RWPE2 (cell line): ENCODE data around the gene ARAP1.

Source experiments
- ATAC-seq: fragments of 200-7000 bp; cut with Tn5 transposase; 3 replicates; pipeline ENCODE4 v1.9.1; 2021; ENCODE audit warnings: low read depth
- DNase-seq: peaks from one replicate; pipeline ENCODE4 v3.0.0-alpha.2; 2020; ENCODE audit warnings: low spot score
- H3K27ac ChIP-seq: fragments of 450-650 bp; 2 replicates; pipeline ENCODE4 v1.5.1; 2017; ENCODE audit warnings: mild to moderate bottlenecking; ENCODE audit not compliant: poor library complexity, severe bottlenecking
- H3K27me3 ChIP-seq: fragments of 250-450 bp; sonication (Bioruptor Pico); 2 replicates; pipeline ENCODE4 v1.5.1; 2021; ENCODE audit warnings: mild to moderate bottlenecking, moderate library complexity; ENCODE audit not compliant: insufficient read depth, poor library complexity, severe bottlenecking
- H3K36me3 ChIP-seq: fragments of 250-450 bp; sonication (Bioruptor Pico); 2 replicates; pipeline ENCODE4 v1.5.1; 2020; ENCODE audit warnings: low read depth, mild to moderate bottlenecking, moderate library complexity
- H3K4me1 ChIP-seq: fragments of 250-450 bp; sonication (Bioruptor Pico); 2 replicates; pipeline ENCODE4 v1.5.1; 2021; ENCODE audit warnings: mild to moderate bottlenecking, moderate library complexity; ENCODE audit not compliant: insufficient read depth, poor library complexity, severe bottlenecking
- H3K4me3 ChIP-seq: fragments of 250-450 bp; sonication (Bioruptor Pico); 2 replicates; pipeline ENCODE4 v1.5.1; 2021; ENCODE audit warnings: mild to moderate bottlenecking, moderate library complexity; ENCODE audit not compliant: severe bottlenecking
- H3K9me3 ChIP-seq: fragments of 250-450 bp; sonication (Bioruptor Pico); 2 replicates; pipeline ENCODE4 v1.5.1; 2021; ENCODE audit warnings: mild to moderate bottlenecking, moderate library complexity; ENCODE audit not compliant: severe bottlenecking
- TF ChIP-seq, protein P1 (sequence below): fragments of 450-650 bp; IDR thresholded peaks from one replicate; pipeline ENCODE4 v1.5.1; 2017; ENCODE audit warnings: mild to moderate bottlenecking, moderate library complexity; ENCODE audit not compliant: poor library complexity, severe bottlenecking

ARAP1 gene

DNA sequence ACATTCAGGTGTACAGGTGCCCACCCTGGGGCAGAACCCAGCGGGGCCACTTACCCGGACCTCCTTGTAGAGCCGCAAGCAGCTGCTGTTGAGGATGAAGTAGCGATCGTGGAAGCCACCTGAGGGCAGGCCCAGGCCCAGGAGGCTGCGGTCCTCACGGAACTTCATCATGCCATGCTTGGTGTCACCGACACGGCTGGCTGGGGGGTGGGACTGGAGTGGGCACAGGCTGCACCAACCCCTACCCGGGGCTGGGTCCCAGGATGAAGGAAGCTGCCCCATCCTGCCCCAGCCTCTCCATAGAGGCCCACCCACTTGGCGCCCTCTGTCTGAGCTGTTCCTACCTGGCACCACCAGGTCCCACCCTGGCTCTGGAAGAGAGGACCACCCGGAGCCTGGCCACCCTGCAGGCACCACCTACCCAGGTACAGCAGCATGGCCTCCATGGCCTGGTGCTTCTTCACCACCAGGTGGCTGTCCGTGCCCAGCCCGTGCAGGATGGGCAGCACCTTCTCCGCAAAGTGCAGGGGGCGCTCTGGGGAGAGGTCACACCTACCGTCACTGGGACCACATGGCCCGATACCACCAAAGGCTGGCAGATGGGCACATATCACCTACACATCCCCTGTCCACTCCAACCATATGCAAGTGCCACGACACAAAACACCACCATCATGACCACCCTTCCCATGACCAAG lies 58.8 kb downstream of the ARAP1 start:
- H3K4me1 ChIP-seq = no peaks in the 10 kb centered on the region
- no peak overlapping the region for H3K4me3 ChIP-seq
- H3K36me3 ChIP-seq = peaks cover 63% of the 10 kb centered on the region
- H3K9me3 ChIP-seq = no peaks in the 10 kb centered on the region
- H3K27me3 ChIP-seq = no peaks in the 10 kb centered on the region
- H3K27ac ChIP-seq = no peak overlapping the region
- TF ChIP-seq, protein P1, sequence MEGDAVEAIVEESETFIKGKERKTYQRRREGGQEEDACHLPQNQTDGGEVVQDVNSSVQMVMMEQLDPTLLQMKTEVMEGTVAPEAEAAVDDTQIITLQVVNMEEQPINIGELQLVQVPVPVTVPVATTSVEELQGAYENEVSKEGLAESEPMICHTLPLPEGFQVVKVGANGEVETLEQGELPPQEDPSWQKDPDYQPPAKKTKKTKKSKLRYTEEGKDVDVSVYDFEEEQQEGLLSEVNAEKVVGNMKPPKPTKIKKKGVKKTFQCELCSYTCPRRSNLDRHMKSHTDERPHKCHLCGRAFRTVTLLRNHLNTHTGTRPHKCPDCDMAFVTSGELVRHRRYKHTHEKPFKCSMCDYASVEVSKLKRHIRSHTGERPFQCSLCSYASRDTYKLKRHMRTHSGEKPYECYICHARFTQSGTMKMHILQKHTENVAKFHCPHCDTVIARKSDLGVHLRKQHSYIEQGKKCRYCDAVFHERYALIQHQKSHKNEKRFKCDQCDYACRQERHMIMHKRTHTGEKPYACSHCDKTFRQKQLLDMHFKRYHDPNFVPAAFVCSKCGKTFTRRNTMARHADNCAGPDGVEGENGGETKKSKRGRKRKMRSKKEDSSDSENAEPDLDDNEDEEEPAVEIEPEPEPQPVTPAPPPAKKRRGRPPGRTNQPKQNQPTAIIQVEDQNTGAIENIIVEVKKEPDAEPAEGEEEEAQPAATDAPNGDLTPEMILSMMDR = no peak
- DNase-seq (no peak), ATAC-seq (no peak)

DNA sequence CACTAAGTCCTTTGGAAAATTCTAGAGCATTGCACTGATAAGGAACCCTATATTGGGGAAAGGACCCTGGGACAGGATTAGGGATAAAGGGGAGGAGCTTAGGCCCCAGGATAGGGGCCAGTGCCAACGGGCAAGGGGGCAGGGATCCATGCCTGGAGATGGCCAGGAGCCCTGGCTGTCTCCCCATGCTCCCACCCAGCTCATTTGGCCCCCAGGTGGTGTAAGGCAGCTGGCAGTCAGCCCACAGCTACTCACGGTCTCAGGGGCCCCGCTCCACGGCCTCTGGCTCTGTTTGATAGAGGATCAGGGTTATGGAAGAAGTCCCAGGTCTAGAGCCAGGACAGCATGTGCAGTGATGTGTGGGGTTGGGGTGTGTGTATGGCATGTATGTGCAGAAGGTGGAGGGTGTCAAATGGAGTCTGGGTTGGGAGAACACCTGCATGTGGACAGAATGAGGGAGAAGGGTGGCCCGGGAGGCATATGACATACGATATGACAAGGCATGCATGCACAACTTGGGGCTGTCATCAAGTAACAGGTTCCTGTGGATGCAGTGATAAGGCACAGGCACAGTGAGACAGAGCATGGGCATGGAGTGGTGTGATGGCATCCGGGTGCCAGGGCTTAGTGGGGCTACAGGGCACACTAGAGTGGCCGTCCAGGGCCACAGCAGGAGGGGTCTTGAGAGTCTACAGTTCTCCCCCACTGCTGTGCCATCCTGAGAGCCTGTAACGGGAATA lies 59.5 kb downstream of the ARAP1 start:
- H3K4me3 ChIP-seq = no peak overlapping the region
- H3K27me3 ChIP-seq = no peaks in the 10 kb centered on the region
- ATAC-seq (no peak), DNase-seq (no peak)
- H3K4me1 ChIP-seq = no peaks in the 10 kb centered on the region
- no peaks in the 10 kb centered on the region for H3K9me3 ChIP-seq
- H3K27ac ChIP-seq = no peak overlapping the region
- TF ChIP-seq, protein P1 = no peak
- peaks cover 63% of the 10 kb centered on the region for H3K36me3 ChIP-seq

DNA sequence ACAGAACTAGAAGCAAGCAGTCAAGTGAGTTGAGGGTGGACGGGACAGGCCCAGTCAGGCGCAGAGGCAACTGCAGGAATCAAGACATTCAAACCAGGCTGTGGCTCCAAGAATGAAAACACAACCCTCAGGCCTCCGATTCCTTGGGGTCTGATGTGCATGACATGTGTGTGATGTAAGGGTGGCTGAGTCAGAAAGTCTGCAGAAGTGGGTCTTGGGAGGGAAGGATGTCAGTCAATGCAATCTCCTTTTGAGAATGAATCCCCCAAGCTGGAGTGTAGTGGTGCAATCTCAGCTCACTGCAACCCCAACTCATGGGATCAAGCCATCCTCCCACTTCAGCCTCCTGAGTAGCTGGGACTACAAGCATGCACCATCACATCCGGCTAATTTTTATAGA lies 62.0 kb downstream of the ARAP1 start:
- Histone ChIP-seq H3K4me1 (no peaks in the 10 kb centered on the region), H3K4me3 (no peak overlapping the region), H3K36me3 (peaks cover 44% of the 10 kb centered on the region), H3K9me3 (no peaks in the 10 kb centered on the region), H3K27me3 (no peaks in the 10 kb centered on the region), H3K27ac (no peak overlapping the region)
- TF ChIP-seq, protein P1 = no peak
- ATAC-seq = no peak
- DNase-seq = no peak

DNA sequence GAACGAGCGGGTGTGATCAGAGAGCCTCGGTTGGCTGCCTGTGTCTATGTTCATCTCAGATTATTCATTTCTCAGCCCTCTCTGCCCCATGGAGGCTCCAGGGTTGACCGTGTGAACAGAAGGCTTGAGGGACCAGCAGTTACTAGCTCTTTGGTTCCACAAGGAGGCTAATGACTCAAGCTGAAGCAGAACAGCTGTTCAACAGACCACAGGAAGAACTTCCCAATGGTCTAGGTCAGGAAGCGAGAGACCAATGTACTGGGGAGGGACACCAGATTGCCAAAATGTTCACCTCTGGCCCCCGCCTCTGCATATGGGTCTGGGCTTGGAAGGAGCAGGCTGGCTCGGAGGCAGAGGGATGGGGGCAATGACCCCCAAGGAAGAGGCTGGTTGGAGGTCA lies 63.3 kb downstream of the ARAP1 start:
- no peaks in the 10 kb centered on the region for H3K9me3 ChIP-seq
- DNase-seq = no peak
- peaks cover 44% of the 10 kb centered on the region for H3K36me3 ChIP-seq
- no peaks in the 10 kb centered on the region for H3K4me1 ChIP-seq
- H3K4me3 ChIP-seq = no peak overlapping the region
- TF ChIP-seq, protein P1 = no peak
- no peaks in the 10 kb centered on the region for H3K27me3 ChIP-seq
- no peak overlapping the region for H3K27ac ChIP-seq
- ATAC-seq = no peak

DNA sequence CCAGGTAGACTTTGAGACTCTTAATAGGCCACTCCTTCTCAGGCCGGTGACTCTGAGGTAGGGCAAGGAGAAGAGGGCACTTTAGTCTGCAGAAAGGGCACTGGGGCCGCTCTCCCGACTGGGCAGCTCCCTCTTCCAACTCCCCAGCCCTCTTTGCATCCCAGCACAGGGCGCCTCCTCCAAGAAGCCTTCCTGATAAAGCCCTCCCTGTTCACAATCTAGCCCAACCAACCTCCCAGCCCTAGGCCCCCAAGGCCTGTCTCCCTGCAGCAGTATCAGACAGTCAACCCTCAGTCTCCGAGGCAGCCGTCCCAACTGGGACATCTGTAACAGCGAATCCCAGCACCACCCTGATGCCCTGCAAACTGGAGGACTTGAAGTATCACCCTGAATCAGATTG lies 63.7 kb downstream of the ARAP1 start:
- DNase-seq (no peak), ATAC-seq (no peak)
- Histone ChIP-seq H3K36me3 (peaks cover 40% of the 10 kb centered on the region), H3K4me1 (no peaks in the 10 kb centered on the region), H3K27ac (no peak overlapping the region), H3K27me3 (no peaks in the 10 kb centered on the region), H3K9me3 (no peaks in the 10 kb centered on the region), H3K4me3 (no peak overlapping the region)
- TF ChIP-seq, protein P1 = no peak
